NCI-H2196 treated with DMSO at 0.1 percent for 48 hours (cell line): ENCODE data around the gene CABCOCO1.
"Not testable (repeated sequence)": the region's sequence is repeated elsewhere in the genome, so short reads cannot be mapped to it uniquely, and the experiment has no call there.

Source experiments
- DNase-seq: peaks from one replicate; lab custom pipeline; 2025; ENCODE audit not compliant: unreplicated experiment; lab: John Stamatoyannopoulos, UW

CABCOCO1 gene

GRCh38 chr10:61642676-61643075 lies 20.1 kb upstream of the CABCOCO1 start:
- no peak for DNase-seq

DNA sequence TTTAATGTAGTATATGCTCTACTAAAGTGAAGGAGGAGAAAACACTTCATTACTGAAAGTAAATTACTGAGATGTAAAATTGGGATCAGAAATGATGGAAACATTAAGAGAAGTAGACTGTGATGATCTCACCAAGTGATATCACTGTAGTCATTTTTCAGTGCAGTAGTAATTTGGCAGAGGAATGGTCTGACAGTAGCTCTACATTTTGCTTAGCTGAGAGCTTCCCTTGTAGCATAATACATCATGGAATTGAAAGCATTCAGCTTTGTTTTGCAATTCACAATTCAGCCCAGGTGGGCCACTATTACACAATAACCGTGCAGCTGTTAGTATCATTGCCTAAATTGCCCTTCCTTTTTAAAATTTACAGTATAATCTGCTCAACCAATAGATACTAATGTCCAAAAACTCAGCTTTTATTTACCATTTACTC lies 19.4 kb upstream of the CABCOCO1 start:
- no peak for DNase-seq

GRCh38 chr10:61653699-61654098 lies 9.0 kb upstream of the CABCOCO1 start:
- no peak for DNase-seq

DNA sequence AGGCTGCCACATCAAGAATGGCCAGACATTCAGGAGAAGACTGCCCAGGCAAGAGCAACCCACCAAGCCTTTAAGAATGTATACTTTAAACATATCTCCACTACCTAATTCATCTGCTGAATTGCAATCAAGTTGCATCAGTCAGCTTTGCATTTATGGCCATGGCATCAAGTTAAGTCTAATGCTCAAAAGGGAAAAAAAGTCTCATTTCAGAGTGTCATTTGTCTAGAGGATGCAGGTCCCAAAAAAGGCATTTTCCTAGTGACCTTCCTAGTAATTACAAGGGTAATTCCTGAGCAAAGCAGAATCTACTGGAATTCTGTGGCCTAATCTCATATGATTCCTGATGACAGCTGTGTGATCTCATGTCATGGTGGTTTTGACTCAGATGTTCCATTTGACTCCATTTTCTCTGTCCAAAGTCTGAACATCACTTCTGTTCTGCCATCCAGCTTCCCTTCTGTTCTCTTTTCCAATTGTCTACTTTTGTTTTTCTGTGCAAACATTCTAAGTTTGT lies 7.3 kb upstream of the CABCOCO1 start:
- no peak for DNase-seq

DNA sequence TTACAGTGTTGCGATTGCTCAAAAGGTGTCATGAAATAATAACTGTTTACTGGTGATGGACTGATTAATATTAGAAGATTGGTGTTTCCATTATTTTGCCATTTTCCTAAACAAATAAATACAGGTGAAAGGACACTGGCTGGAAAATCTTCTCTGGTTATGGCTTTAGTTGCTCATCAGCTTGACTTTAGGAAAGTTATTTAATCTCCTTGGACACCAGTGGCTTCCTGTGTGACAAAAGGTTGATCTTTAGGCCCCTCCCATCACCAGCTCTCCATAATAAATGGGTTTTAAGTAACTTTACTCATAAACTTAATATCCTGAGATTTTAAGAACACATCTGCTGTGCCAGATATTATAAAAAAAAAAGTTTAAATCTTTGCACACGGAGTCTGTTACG lies 737 bp downstream of the CABCOCO1 start:
- DNase-seq, result no peak

DNA sequence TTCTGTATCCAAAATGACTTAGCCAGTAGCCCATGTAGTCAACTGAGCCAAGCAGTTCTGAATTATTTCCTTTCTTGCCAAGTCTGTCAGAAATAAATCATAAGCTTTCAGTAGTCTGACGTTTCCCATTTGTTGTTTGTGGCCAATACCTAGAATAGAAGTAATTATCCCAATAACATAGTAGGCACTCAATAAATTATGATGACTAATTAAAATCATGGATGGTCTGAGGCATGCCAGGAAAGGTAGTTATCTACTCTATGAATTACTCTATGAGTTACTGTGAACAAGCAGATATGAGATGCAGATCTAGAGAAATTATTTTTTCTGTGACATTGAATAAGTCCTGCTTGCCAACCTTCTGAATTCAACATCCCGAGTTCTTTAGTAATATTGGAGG lies 2.3 kb downstream of the CABCOCO1 start:
- DNase-seq, result no peak

DNA sequence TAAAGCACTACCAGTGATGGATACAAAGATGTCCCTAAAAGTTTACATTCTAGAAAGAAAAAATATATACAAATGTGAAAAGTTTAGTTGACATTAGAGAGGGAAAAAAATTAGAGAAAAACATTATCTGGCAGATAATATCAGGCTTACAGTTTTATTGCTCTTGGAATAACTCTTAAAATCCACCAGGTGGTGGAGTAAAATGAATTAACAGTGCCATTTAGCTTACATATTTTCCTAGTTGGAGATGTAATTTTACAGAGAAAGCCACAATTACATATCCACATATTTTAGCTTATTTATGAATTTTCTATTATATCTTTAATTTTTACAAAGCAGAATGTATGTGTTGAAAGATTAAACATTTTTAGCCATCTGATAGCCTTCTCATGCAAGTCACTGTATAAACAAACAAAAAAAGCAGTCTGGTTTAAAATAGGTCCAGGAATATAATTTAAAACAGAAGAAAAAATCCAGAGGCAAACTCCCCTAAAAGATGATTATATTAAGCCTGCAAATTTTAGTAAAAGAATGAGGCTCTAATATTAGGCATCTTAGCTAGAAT lies 6.5 kb downstream of the CABCOCO1 start:
- DNase-seq, result no peak

DNA sequence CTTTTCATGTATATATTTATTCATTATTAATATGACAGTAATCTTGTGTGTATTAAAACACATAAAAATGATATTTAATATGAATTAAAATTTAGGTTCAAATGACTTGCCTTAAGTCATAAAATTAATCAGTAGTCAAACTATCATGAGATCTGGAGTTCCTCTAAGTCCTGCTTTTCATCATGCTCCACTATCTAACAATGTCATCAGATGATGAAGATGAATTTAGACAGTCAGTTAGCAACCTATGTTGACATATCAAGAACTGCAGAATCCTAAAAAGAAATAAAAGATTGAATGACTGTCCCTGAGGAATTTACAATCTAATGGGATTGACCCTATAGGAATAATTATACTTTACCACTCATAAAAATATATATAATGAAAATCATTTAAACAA lies 7.1 kb downstream of the CABCOCO1 start:
- DNase-seq, result no peak

GRCh38 chr10:61673360-61673759 lies 10.6 kb downstream of the CABCOCO1 start:
- DNase-seq, result no peak

GRCh38 chr10:61682323-61682722 lies 19.6 kb downstream of the CABCOCO1 start:
- no peak for DNase-seq

DNA sequence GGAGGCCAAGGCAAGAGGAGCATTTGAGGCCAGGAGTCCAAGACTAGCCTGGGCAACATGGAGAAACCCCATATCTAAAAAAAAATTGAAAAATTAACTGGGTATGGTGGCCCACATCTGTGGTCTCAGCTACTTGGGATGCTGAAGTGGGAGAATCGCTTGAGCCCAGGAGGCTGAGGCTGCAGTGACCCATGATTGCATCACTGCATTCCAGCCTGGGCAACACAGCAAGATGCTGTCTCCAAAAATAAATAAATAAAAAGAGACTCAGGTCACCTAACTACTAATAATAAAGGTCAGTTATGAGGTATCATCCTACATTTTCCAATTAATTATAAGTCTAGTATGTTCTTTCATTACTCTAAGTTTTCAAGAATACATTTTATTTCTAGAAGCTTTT lies 20.6 kb downstream of the CABCOCO1 start:
- no peak for DNase-seq

GRCh38 chr10:61684894-61685507 lies 22.3 kb downstream of the CABCOCO1 start:
- no peak for DNase-seq

DNA sequence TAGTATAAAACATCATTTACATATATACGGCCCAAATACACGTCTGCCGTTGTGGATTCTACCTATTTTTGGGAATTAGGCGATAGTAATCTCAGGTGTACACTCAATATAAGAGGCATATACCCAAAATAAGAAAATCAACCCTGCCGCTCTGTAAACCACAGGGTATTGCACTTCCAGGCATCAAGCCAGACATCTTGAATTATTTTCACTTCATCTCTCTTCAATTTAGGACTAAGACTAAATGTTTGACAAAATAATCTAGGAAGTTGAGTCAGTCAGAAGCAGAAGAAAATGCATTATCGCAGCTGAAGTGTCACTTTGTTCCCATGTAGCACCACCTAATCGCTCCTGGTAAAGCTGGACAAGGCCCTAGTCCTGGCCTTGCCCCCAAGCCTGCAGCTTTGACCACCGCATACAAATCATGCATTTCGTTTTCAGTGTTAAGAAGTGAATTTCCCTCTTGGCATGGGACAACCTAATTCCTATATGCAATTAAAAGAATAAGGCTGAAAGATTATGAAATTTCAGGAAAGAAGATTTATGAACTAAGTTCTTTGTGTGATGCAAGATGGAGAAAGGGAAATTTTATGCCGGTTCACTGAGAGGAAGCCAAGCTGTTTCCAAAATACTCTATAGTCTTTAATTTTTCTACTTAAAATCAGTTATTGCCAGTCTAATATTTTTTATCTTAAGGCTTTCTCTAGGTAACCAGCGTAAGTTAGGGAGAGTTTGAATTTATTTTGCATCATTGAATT lies 26.0 kb downstream of the CABCOCO1 start:
- no peak for DNase-seq

- not testable (repeated sequence) for DNase-seq
Observed at GRCh38 chr10:61691667-61692066, 28.9 kb downstream of the CABCOCO1 start.

- DNase-seq, result no peak
Observed at GRCh38 chr10:61692447-61693010, 29.8 kb downstream of the CABCOCO1 start.

GRCh38 chr10:61698968-61699655 lies 36.4 kb downstream of the CABCOCO1 start:
- DNase-seq, result no peak

GRCh38 chr10:61701055-61701705 lies 38.5 kb downstream of the CABCOCO1 start:
- no peak for DNase-seq

GRCh38 chr10:61701706-61702105 lies 39.0 kb downstream of the CABCOCO1 start:
- no peak for DNase-seq

DNA sequence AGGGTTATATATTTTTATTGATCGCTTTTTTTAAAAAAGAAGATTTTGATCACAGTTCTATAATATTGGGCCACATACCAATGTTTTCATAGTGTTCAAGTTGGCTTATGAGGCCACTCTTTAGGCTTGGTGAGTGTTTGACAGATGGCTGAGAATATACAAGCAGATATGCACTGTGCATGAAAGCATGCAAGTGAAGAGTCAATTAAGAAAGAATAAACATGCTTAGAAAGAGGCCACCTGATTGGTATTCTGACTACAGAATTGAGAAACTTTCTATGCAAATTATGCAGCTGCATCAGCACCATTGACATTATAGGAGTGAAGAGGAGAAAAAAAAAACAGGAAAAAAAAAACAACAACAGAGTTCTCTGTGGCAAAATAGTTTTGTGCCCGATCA lies 39.9 kb downstream of the CABCOCO1 start:
- no peak for DNase-seq

DNA sequence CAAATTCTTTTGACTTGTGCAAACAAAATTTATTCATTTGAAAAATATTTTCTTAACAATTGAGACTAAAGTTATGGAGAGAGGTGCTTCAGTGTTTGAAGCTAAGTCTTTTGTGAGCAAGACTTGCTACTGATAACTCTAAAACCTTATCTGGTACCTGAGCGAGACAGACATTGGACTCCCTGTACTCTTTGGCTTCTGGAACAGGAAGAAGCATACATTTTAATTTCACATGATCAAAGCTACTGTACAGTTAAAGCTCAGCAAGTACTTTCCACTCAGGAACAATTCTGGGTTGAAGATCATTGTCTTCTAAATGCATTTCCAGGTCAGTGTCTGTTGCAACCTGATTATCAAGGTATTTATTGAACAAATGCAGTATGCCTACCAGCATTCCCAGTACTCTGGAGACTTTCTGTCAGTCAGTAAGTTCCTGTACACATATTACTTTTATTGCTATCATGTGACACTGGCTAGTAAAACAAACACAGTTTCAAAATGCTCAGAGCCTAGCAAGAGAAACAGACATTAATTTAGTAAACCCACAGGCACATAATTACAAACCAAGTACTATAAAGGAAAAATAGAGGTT lies 42.4 kb downstream of the CABCOCO1 start:
- DNase-seq, result no peak
